ENCODE results near the gene PDCD2L. TPM values are rescaled to one million over a fixed set of nuclear protein-coding genes. Genes with fewer than 3 reads are reported as not detected.

The PDCD2L gene
- total RNA-seq, 1 donor from 2014 or later, result 12.5 TPM

GRCh38 chr19:34471906-34472700 lies 67.9 kb downstream of the PDCD2L start:
- no peaks in the 10 kb centered on the region for H3K27me3 Mint-ChIP-seq (ENCODE audit: low read depth)
- H3K36me3 Mint-ChIP-seq, result peaks cover 26% of the 10 kb centered on the region
- no peak overlapping the region for H3K4me3 Mint-ChIP-seq
- TF ChIP-seq CTCF (IDR thresholded peaks at IDR 0.05; ENCODE audit: unreplicated experiment), result no peak
- no peaks in the 10 kb centered on the region for H3K4me1 Mint-ChIP-seq
- H3K9me3 Mint-ChIP-seq, result no peaks in the 10 kb centered on the region
- DNase-seq (ENCODE audit: low spot score in 2 of 2, unreplicated experiment in 2 of 2), result no peak
- peak overlapping the region; percentile 17 for H3K27ac Mint-ChIP-seq

- Mint-ChIP-seq H3K36me3 (peaks cover 16% of the 10 kb centered on the region), H3K4me3 (no peak overlapping the region), H3K27ac (no peak overlapping the region), H3K27me3 (ENCODE audit: low read depth) (no peaks in the 10 kb centered on the region), H3K4me1 (no peaks in the 10 kb centered on the region), H3K9me3 (no peaks in the 10 kb centered on the region)
- TF ChIP-seq CTCF (IDR thresholded peaks at IDR 0.05; ENCODE audit: unreplicated experiment), result no peak
- no peak for DNase-seq (ENCODE audit: low spot score in 2 of 2, unreplicated experiment in 2 of 2)
Observed at GRCh38 chr19:34474233-34474989, 70.2 kb downstream of the PDCD2L start.

- TF ChIP-seq CTCF (IDR thresholded peaks at IDR 0.05; ENCODE audit: unreplicated experiment), result no peak
- Mint-ChIP-seq H3K36me3 (peaks cover 16% of the 10 kb centered on the region), H3K9me3 (no peaks in the 10 kb centered on the region), H3K27me3 (ENCODE audit: low read depth) (no peaks in the 10 kb centered on the region), H3K4me1 (peaks cover 5% of the 10 kb centered on the region), H3K4me3 (no peak overlapping the region), H3K27ac (no peak overlapping the region)
- DNase-seq (ENCODE audit: low spot score in 2 of 2, unreplicated experiment in 2 of 2), result no peak
Observed at GRCh38 chr19:34475026-34475974, 71.1 kb downstream of the PDCD2L start.

Other genes with a start within 250 kb of the PDCD2L start
- gene LSM14A, start 231.9 kb upstream of the PDCD2L start, total RNA-seq, result 153 to 164 TPM (median 155 TPM) in 3 replicates
- 50.3 to 52.4 TPM (median 50.5 TPM) in 3 replicates for gene GARRE1, start 149.8 kb upstream of the PDCD2L start, total RNA-seq
- 226 to 228 TPM (median 226 TPM) in 3 replicates for gene GPI, start 39.2 kb upstream of the PDCD2L start, total RNA-seq
- 98.7 to 113 TPM (median 106 TPM) in 3 replicates for gene UBA2, start 24.0 kb downstream of the PDCD2L start, total RNA-seq
- 42.3 to 45.9 TPM (median 42.5 TPM) in 3 replicates for gene WTIP, start 77.4 kb downstream of the PDCD2L start, total RNA-seq